Measurements from ENCODE around the gene ESRRG. TPM values are rescaled to one million over a fixed set of nuclear protein-coding genes. Genes with fewer than 3 reads are reported as not detected.
"Not testable (repeated sequence)": the region's sequence is repeated elsewhere in the genome, so short reads cannot be mapped to it uniquely, and the experiment has no call there.

ESRRG gene
- total RNA-seq, 1 donor from 2014 or later, result 8.6 TPM

DNA sequence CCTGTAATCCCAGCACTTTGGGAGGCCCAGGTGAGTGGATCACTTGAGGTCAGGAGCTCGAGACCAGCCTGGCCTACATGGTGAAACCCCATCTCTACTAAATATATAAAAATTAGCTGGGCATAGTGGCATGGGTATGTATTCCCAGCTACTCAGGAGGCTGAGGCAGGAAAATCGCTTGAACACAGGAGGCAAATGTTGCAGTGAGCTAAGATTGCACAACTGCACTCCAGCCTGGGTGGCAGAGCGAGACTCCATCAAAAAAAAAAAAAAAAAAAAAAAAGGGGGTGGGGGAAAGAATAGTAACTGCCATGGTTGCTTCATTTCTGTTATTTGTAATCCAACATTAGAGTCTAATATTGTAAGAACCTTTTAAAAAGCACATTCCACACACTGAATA is 193.4 kb downstream of the ESRRG start:
- not testable (repeated sequence) for FAIRE-seq; DNase-seq (ENCODE audit: low spot score in 2 of 2)

DNA sequence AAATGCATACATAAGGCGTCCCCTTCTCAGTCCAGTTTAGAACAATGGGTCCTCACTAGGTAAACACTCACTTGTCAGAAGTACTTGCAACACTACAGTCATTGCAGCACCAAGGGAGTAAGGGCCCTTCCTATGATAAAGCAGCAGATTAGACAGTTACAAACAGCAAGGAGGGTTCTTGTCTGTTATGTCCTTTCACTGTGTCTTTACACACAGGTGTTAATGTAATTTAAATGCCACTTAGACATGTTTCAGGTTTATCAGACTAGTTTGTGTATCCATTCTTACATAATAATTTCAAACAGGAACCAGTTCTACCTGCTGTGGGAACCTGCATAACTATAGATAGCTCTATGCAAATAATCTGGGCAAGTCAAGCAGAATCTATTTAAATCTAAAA is 194.4 kb downstream of the ESRRG start:
- FAIRE-seq (no peak), DNase-seq (ENCODE audit: low spot score in 2 of 2) (no peak)

DNA sequence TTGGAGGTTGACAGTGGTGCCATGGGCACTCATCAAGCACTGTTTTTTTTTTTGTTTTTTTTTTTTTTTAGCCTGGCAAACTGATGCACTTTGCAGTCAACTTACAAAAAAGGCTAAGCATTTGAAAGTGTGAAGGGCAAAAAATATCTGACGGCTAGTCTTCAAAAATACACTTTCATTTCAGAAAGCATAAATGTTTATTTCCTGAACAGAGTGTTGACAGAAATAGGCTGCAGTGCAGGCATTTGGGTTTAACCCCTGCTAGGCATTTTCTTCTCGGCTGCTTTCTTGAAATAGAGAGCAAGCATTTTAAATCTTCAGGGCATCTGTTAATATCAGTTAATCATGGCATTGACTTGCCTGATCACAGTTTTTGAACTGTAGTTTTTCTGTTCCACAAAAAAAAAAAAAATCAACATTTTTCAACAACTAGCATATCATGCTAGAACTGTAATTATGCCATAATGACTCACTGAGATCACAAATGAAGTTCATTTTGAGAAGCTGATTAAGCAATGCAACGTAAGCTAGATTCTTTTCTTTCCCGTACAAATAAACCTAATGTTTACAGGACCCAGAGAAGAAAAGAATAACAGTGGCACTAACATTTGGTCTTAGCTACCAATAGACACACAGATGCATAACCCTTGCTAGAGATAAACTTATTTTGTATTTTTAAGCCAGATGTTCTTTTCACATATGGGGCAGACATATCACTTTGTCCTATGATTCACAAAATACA is 199.6 kb downstream of the ESRRG start:
- FAIRE-seq (no peak), DNase-seq (ENCODE audit: low spot score in 2 of 2) (no peak)

- DNase-seq (ENCODE audit: low spot score in 2 of 2) (no peak), FAIRE-seq (no peak)
Measured at GRCh38 chr1:216523043-216523442, 200.2 kb downstream of the ESRRG start.

DNA sequence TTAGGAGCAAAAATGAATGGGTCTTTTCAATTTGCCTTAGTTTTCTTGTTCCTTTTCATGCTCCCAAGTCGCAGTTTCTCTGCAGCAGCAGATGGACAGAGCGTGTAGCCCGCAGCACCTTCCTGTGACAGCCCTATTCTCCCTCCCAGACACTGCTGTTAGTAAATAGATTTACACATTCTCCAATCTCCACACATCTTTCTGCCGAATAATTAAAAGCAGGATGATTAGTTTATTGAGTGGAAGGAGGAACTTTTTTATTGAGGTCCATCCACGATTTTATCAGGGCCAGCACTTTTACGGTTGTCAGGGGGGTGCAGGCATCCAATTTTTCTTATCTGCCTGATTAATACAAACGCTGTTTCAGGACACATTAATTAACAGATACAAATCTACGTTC is 201.8 kb downstream of the ESRRG start:
- DNase-seq (ENCODE audit: low spot score in 2 of 2) (no peak), FAIRE-seq (no peak)

DNA sequence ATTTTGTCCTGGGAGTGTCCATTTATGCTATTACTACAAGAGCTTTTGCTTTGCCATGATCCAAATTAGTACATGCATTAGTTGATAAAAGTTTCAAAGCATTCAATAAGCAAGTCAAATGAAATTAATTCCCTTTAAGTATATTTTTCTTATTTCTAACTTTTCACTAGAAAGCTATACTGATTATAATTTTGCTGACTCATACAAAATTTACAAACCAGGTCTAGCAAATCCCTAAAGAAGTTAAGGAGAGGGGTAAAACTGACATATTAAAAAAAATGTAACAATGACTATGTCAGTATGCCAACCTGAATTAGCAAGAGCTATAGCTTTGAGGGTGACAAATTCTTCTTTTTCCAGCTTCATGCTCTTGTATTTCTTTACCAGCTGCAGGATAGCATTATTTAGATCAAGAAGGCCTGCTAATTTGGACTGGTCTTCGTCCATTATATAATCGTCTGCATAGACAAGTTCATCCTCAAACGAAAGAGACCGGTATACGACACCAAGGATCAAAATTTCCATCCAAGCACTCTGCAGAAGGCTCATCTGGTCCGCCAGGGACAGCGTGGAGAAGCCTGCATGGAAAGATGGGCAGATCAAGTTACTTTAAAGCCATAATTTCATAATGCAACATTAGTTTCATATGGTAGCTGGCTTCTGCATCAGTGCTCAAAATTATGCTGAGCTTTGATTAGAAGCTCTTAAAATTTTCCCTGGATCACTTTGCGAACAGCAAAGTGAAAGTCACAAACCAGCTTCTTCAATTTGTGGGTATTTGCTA is 204.2 kb downstream of the ESRRG start:
- FAIRE-seq, result no peak
- DNase-seq (ENCODE audit: low spot score in 2 of 2), result no peak

DNA sequence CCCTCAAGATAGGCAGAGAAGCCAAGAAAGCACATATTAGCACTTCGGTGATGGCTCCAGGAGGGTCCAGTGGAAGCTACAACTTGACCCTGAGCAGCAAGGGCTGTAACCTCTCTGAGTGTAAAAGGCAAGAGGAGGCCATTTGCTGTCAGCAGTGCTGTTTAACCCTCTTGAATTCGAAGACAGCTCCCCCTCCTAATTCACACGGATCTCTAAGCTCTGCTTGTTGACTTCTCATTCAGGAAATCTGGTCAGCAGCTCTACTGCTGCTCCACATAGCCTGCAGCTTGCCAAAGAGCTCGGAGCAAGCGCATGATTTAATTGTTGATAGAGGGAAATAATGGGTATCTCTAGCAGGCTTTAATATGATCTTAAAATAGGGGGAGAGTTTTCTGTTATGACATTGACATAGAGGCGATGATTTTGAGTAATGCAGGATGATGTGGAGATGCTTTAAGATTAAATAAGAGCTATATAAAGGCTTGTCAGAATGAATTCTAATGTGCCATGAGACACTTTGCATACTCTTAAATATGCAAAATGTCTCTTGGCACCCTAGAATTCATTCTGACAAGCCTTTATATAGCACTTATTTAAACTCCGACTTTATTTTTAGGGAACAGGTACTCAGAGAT is 220.6 kb downstream of the ESRRG start:
- no peak for FAIRE-seq
- DNase-seq (ENCODE audit: low spot score in 2 of 2), result no peak

- DNase-seq (ENCODE audit: low spot score in 2 of 2) (no peak), FAIRE-seq (no peak)
Measured at GRCh38 chr1:216500273-216500967, 222.8 kb downstream of the ESRRG start.

DNA sequence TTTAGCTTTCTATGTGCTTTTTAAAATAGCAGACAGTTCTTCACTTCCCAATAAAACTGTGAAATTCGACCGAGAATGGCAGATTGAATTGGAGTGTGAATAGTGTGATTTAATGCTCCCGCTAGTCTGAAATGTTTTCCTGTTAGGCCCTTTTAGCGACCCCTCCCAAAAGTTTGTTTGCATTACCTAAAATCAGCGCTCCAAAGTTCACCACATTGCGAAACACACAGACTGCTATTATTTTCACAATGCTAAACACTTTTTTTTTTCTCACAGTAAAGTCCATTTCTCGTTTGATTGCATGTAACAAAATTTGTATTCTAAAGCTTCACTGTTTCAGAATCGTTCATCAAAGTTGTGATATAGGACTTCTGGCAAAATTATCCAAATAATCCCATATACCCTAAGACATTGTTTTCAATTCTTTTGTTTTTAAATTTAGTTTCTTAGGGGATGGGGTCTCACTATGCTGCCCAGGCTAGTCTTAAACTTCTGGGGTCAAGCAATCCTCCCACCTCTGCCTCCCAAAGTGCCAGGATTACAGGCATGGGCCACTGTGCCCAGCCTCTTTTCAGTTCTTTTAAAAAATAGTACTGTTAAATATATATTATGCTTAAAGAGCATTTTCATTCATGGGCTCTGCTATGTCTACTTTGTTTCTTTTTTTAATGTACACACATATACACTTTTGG is 223.5 kb downstream of the ESRRG start:
- FAIRE-seq (no peak), DNase-seq (ENCODE audit: low spot score in 2 of 2) (no peak)

- FAIRE-seq, result no peak
- no peak for DNase-seq (ENCODE audit: low spot score in 2 of 2)
Measured at GRCh38 chr1:216498277-216498676, 225.0 kb downstream of the ESRRG start.

GRCh38 chr1:216485042-216485441 is 238.2 kb downstream of the ESRRG start:
- DNase-seq (ENCODE audit: low spot score in 2 of 2) (no peak), FAIRE-seq (no peak)

DNA sequence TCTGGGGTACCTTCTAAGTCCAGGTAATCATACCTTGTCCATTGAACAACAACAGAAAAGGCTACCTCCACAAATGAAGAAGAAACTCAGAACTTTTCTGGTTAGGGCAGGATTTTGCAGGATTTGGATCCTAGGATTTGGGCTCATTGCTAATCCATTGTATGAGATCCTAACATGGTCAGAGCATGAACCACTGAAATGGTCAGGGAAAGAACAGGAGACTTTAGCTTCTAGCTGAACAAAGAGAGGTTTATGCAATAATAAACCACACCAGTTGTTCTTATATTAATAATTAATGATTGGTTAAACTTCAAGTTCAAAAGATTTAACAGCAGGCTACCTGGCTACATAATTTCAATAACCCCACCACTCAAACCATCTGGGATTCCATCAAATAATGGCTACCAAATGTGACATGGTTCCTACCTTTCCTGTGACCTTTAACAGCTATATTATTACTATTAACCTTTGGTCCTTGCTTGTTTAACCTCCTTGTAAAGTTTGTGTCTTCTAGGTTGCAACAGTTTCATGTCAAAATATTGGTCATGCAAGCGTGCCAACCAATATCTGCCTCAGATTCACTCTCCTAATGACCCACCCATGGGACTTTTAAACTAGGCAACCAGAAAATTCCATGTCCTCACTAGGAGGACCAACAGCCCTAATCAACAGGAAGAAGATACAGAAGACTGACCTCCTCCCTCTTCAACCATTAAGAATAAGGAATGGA is 239.4 kb downstream of the ESRRG start:
- no peak for FAIRE-seq

DNA sequence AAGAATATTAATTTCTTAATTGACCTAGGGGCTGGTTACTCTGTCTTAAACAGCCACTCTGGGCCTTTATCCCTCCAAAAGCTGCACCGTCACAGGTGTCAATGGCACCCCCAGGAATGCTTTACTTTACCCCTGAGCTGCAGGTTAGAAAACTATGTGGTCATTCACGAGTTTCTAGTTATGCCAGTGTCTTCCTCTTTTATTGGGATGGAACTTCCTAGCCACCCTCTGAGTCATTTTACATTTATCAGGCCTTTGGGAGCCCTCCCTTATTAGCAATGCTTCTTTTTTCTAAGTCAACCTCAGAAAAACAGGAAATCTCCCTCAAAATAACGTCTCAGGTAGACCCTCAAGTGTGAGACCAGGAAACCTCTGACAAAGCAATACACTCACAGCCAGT is 240.6 kb downstream of the ESRRG start:
- DNase-seq (ENCODE audit: low spot score in 2 of 2), result no peak
- FAIRE-seq, result no peak

More for the DNA sequence above, 239.4 kb downstream of the ESRRG start:
- no peak for DNase-seq (ENCODE audit: low spot score in 2 of 2)

- DNase-seq (ENCODE audit: low spot score in 2 of 2), result no peak
- FAIRE-seq, result no peak
Measured at GRCh38 chr1:216478238-216478637, 245.0 kb downstream of the ESRRG start.

DNA sequence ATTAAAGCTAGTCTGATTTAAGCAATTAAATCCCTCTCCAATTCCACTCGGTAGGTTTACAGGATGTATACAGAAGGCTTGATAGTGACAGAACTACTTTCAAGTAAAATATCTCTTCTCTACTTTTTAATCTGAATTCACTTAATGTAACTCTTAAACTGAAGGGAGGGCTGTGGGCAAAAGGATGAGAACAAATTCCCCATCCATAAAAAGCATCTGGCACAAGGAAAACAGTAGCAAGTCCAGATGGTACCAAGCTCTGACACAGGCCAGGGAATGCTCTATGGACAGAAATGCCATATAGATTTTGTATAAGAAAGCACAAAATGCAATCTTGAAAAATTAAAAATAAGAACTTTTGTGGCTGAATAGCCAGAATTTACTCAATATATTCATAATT is 246.9 kb downstream of the ESRRG start:
- FAIRE-seq, result no peak
- DNase-seq (ENCODE audit: low spot score in 2 of 2), result no peak

DNA sequence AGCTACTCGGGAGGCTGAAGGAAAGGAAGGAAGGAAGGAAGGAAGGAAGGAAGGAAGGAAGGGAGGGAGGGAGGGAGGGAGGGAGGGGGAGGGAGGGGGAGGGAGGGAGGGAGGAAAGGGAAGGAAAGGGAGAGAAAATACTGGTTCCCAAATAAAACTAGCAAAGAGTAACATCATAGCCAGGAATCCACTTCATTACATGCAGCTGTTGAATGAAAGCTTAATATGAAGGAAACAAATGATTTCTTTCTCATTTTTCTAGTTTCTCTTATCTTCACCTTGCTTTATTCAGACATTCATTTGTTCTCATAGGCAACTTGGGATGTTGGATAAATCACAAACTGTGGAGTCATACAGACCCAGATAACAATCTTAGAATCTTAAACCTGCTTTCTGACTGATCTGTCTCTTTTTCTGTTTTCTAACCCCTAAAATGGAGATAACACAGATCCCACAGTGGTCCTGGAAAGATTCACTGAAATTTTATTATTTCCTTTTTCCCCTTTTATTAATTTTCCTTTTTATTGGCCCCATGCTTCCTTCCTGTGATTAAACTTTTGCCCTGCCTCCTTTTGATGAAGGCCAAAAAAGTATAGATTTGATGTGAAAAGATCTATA is 247.5 kb downstream of the ESRRG start:
- FAIRE-seq, result no peak

DNA sequence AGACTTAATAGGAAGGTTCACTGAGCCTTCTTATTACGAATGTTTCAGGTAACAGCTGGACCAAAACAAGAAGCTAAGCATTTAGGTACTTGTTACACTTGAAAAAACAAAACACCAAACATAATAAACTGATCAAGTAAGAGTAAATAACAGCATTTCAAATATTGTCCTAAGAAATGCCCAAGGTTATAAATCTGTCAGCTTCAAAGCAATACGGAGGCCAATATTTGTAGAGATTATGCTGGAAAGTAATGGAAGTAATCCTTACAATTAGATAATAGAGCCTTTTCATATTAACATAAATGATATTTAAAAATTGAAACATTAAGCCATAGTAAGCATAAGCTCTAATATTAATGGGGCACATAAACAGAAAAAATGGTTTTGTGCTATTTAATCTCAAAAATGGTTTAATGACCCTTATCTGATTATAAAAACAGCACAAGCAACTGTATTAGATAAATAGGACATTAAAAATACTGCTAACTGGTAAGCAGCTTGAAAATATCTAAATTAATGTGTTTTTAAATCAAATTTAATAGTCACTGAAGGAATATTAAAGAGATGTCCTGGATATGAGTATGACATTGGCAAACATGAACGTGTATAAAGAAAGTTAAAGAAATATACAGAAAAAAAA is 256.9 kb downstream of the ESRRG start:
- no peak for DNase-seq (ENCODE audit: low spot score in 2 of 2)

More for the DNA sequence above, 247.5 kb downstream of the ESRRG start:
- DNase-seq (ENCODE audit: low spot score in 2 of 2), result no peak

DNA sequence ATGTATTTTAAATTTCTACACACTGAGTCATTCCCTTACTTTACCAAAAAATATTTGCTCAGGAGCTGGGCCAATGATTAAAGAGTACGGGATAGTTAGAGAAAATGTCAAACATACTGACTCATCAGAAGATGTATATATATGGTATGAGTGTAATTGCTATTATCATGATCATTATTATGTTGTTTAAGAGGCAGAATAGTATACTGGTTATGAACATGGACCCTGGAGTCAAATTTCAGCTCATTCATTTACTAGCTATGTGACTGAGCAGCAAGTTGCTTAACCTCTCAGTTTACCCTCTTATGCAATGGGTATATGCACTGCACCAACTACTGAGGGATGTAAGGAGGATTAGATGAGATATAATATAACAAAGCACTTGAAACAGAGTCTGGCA is 258.7 kb downstream of the ESRRG start:
- FAIRE-seq (no peak), DNase-seq (ENCODE audit: low spot score in 2 of 2) (no peak)

More for the DNA sequence above, 256.9 kb downstream of the ESRRG start:
- no peak for FAIRE-seq

Data from frontal cortex (tissue), 4 donors.